ENCODE results near the gene PRKCI.

PRKCI gene

DNA sequence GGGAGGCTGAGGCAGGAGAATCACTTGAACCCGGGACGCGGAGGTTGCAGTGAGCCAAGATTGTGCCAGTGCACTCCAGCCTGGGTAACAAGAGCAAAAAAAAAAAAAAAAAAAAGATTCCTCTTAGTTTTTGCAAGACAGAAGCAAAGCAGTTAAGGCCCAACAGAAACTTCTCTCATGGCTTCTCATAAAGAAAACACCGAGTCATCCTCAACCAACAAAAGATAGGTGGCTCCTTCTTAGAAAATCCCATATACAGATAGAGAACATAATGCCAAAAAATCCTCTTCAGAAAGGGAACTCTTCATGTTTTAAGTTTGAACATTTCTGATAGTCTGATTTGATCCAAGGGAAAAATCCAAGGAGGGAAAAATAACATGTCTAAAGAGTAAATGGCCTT, 122.7 kb downstream of the PRKCI start:
- no peak for DNase-seq (ENCODE audit: low spot score)

DNA sequence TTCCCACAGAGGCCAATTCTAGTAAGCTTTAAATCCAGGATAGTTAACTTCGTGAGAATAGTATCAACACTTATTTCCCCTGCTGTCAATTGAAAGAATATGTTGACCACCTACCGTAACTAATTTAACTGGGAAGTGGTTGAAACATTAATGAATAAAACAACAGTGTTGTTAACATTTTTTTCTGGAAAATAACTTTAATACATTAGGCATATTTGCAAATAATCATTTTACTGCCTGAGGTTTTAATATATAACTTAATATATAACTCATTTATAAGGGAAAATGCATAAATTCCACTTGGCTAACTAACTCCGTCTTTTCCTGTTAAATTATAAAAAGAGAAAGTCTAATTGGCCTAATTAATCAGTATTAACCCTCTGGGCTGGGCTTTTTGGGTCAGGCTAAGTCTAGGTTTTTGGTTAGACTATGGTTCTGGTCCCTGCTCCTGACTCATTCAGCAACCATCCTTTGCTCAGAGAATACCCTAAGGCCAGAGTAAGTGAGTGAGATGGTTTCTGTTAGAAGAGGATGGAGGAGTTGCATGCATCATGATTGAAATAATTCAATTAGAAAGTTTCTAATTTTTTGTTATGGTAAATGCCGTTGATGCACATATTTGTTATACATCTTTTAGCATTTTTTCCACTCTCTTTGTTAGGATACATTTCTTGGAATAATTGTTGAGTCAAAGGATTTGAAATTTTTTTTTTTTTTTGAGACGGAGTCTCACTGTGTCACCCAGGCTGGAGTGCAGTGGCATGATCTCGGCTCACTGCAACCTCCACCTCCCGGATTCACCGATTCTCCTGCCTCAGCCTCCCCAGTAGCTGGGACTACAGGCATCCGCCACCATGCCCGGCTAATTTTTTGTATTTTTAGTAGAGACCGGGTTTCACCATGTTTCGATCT, 124.5 kb downstream of the PRKCI start:
- DNase-seq (ENCODE audit: low spot score): no peak

DNA sequence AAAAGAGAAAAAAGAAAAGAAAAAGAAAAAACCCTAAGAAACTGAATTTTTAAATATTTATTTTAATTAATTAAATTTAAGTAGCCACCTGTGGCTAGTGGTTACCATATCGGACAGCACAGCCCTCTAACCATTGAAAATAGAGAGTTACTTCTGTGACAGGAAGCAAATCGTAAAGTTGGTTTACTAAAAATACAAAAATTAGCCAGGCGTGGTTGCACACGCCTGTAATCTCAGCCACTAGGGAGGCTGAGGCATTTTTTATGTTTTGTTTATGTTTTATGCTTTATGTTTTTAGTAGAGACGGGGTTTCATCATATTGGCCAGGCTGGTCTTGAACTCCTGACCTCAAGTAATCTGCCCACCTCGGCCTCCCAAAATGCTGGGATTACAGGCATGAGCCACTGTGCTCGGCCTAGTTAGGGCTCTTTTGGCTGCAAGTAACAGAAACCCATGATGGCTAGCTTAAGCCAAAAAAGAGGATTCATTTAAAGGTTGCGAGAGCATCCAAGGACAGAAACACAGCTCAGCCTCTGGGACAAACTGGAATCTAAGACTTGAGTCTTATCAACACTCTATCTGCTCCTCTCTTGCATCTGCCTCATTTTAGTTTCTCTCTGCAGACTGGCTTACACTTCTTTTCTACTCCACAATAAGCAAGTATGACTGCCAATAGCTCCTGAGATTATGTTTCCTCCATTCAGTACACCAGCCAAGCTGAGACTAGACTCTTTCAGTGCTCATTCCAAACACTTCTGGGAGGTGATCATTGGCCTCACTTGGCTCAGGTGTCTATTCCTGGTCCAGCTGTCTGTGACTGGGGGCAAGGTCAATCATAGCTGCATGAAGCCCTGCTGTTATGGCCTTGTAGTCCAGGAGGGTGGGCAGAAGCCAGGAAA, 128.5 kb downstream of the PRKCI start:
- DNase-seq (ENCODE audit: low spot score): no peak

DNA sequence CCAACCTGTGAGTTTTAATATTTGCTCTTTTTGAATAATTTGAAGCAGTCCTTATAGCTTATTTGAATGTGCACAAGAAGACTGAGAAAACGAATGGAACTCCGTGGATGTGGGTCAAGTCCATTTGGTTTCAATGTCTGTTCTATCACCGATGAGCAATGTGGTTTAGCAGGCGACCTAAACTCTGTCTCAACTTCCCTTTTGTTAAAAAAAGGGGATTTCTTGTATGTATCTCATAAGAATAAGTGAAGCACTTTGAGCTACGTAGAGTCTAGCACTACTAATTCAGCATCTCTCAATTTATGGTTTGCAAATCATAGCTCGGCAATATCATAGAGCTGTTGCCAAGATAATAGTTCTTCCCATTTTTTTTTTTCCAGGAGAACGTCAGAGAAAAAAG, 130.7 kb downstream of the PRKCI start:
- DNase-seq (ENCODE audit: low spot score): no peak

DNA sequence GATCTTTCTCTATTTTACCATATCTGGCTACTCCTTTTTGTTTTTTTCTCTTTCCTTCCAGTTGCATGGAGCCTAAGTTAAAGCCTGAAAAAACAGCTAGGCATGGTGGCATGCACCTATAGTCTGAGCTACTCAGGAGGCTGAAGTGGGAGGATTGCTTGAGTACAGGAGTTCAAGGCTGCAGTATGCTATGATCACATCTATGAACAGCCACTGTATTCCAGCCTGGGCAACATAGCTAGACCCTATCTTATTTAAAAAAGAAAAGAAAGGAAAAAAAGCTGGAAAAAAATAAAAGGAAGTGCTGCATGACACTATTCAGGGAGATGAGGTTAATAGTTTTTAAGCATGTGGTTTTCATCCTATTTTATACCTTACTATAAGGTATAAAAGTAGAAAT, 131.3 kb downstream of the PRKCI start:
- DNase-seq (ENCODE audit: low spot score): no peak

DNA sequence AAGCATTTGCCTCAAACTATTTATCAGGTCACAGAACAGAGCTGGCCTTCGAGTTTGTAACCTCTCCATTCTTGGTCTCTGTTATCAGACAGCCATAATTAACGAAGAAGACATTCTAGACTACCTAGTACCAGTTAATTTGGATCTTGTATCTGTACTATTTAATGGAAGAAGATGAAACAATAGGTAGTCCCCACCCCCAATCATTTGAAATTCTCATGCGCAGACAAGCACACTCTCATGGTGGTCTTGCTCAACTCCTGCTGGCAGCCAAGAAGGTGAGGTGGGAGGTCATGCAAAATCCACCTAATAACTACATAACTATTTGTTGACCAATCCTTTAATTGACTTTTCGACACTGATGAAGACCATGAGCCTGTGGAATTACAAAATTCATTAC, 132.5 kb downstream of the PRKCI start:
- no peak for DNase-seq (ENCODE audit: low spot score)
